AG10803 (cell line): ENCODE data around the gene RAD51.
A peak's percentile ranks its signal among the peaks of the same experiment; 100 is the strongest.

Experiments
- DNase-seq: peaks from one replicate; pipeline ENCODE4 v3.0.0; 2010; ENCODE audit warnings: low read depth
- H3K4me3 ChIP-seq: 2 replicates; pipeline ENCODE4 v1.5.1; 2011; ENCODE audit warnings: mild to moderate bottlenecking, low read length, control low read depth
- CTCF ChIP-seq: conservative IDR thresholded peaks from 2 replicates; pipeline ENCODE4 v1.5.1; 2011; ENCODE audit warnings: mild to moderate bottlenecking, low read length, control low read depth, inconsistent platforms

RAD51 gene

GRCh38 chr15:40762919-40763800 lies 68.2 kb downstream of the RAD51 start:
- peak overlapping the region; percentile 61 for H3K4me3 ChIP-seq
- DNase-seq = peak; percentile 25
- no peak for TF ChIP-seq CTCF

GRCh38 chr15:40763801-40764628 lies 69.0 kb downstream of the RAD51 start, which contains the start of gene GCHFR:
Gene GCHFR (plus strand): TSS chr15:40764068. CDS start chr15:40764181, 113 bp downstream.
- peak; percentile 34 for TF ChIP-seq CTCF
- peak; percentile 43 for DNase-seq
- H3K4me3 ChIP-seq = peak within 1 kb of the TSS; percentile 61

GRCh38 chr15:40764629-40765103 lies 69.7 kb downstream of the RAD51 start:
- DNase-seq = no peak
- TF ChIP-seq CTCF = no peak
- H3K4me3 ChIP-seq = peak overlapping the region; percentile 61

- H3K4me3 ChIP-seq = no peak overlapping the region
- no peak for TF ChIP-seq CTCF
- no peak for DNase-seq
Measured at GRCh38 chr15:40766194-40766815, 71.3 kb downstream of the RAD51 start.

GRCh38 chr15:40766906-40767837 lies 72.2 kb downstream of the RAD51 start:
- DNase-seq = no peak
- H3K4me3 ChIP-seq = no peak overlapping the region
- TF ChIP-seq CTCF = no peak
